ENCODE measurements around the gene CENPN.

GRCh38 chr16:80972611-80973010, 34.4 kb upstream of the CENPN start:
- TF ChIP-seq CTCF (IDR thresholded peaks at IDR 0.05) (no peak), POLR2A (IDR thresholded peaks at IDR 0.05) (no peak), POLR2AphosphoS5 (IDR thresholded peaks at IDR 0.05) (no peak)

Data from breast epithelium (tissue), 3 donors.